ENCODE results near the gene PSEN2.
A peak's percentile ranks its signal among the peaks of the same experiment; 100 is the strongest.
"Not testable (repeated sequence)": the region's sequence is repeated elsewhere in the genome, so short reads cannot be mapped to it uniquely, and the experiment has no call there.

Gene PSEN2

DNA sequence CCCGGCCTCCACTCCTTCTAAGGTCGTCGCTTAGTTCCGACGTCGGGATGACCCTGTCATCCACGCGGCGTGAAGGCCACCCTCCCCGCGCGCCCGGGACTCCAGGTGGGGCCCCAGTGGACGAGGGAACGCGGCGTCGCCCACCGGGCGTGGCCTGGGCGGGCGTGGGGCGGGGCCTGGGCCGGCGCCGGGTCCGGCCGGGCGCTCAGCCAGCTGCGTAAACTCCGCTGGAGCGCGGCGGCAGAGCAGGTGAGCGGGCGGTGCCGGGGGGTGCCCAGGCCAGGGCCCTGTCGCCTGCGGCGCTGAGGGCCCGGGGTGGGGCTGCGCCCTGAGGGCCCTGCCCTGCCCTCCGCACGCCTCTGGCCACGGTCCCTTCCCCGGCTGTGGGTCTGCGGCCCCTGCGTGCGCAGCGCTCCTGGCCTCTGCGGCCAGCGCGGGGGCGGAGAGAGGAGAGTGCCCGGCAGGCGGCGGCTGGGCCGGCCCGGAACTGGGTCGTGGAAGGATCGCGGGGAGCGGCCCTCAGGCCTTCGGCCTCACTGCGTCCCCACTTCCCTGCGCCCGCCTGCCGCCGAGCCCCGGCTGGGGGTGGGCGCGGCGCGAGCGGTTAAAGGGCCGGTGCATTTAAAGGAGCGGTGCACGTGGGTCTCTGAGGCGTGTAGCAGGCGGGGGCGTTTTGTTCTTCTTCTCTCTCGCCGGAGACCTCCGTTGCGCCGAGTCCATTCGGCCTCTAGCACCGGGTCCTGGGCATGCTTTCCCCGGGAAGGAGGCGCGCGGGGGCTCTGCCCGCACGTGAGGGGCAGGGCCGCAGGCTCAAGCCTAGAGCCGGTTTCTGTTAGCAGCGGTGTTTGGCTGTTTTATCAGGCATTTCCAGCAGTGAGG, at the start of gene PSEN2:
TSS of gene PSEN2 (plus strand) at position 216 of the 879 bp plus-strand sequence. CDS start 11,292 bp downstream, outside the sequence.
- peak; percentile 48 for DNase-seq

DNA sequence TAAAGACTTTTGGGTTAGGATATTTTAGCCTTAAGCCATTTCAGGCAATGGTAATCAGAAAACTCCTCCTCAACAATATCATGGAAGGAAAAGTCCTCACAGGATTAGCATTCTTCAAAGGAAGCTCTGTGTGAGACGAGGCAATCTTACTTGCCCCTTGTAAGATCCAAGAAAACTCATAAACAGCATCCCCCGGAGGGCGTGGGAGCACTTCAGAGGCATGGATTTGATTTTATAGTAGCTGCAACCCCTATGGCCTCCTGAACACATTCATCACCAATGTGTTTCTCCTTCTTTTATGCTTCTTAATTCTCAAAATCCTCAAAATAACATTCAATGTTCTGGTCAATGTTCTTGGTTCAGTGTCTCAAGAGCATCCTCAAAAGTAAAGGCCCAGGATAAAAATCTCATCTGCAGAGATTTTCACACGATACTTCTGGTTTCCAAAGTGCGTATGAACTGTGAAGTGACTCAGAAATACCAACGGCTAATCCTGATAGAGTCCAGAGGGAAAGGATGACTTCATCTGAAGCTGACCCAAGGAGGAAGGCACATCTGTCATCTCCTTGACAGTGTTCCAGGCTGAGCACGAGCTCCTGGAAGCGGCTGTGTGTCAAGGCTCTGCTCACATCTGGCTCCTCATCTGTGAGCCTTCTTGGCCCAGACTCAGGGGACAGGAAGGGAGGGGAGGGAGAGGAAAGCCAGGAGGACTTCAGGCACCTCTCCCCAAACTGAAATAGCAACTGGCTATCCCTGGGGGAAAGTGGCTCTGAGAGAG, 49.3 kb upstream of the PSEN2 start:
- no peak for DNase-seq

DNA sequence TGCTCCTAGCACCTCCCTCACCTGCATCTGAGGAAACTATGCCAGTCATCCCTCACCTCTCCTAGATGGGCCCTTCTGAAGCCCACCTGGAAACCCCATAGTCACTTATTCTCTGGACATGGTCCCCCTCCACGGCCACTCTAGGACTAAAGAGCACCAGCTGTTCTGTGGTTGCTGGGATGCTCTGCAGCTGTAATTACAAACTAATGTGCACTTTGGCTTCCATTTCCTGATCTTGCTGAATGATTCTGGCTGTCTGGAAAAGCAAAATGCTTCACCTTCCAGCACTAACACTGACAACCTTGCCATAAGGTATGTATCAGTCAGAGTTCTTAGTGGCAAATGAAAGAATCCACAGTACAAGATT, 48.7 kb upstream of the PSEN2 start:
- DNase-seq: no peak

DNA sequence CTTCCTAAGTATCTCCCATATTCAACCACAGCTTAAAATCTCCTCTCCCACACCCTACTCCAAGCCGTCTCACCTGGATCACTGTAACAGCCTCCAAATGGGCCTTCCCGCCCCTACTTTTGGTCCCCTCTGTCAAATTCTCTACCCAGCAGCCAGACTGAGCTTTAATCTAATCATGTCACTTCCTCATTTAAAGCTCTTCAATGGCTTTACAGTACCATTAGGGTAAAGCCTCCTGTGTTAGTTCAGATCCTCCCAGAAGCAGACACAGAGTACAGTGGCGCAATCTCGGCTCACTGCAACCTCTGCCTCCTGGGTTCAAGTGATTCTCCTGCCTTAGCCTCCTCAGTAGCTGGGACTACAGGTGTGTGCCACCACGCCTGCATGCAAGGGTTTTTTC, 46.8 kb upstream of the PSEN2 start:
- no peak for DNase-seq

DNA sequence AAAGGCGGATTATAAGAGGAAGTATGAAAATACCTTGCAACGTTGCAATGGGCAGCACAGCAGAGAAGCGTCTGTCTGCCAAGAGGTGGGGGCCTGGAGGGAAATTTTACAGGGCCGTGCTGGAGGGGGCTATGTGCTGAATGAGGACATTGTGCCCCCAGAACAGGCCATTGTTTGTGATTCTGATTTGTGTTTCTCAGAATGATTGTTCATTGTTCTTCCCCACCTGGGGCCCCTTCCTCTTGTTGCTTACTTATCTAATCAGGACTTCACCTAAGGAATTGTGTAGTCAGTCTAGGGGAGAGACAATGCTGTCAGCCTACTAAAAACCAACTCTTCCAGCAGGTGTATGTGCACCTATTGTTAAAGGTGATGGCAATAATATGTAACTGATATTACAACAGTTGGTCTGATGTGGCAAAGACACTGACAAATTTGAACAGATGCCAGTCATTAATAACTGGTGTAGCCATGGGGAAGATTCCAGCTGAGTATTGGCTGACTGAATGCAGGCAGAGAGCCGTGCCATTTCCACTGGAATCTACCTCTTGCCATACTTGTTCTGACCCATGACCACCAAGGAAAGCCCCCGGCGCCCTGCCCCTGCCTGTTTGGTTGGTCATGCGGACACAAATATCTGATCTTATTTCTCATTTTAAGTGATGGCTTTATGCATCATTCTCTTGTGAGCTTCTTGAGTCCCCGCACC, 45.2 kb upstream of the PSEN2 start:
- no peak for DNase-seq

DNA sequence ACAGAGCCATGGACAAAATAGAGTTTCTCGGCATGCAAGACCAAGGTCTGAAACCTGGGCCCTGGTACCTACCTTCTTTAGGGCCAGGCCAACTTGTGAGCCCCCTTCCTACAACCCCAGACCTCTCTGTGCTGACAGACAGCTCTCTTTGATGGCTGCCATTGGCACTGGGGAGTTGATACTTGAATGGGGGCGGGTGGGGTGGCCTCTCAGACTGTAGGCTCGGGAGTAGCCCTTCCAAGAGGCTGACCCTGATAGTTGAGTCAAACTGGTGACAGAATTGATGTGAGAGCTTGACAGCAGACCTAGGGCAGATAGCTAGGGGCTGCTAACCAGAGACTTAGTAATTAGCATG, 44.7 kb upstream of the PSEN2 start:
- DNase-seq: no peak

DNA sequence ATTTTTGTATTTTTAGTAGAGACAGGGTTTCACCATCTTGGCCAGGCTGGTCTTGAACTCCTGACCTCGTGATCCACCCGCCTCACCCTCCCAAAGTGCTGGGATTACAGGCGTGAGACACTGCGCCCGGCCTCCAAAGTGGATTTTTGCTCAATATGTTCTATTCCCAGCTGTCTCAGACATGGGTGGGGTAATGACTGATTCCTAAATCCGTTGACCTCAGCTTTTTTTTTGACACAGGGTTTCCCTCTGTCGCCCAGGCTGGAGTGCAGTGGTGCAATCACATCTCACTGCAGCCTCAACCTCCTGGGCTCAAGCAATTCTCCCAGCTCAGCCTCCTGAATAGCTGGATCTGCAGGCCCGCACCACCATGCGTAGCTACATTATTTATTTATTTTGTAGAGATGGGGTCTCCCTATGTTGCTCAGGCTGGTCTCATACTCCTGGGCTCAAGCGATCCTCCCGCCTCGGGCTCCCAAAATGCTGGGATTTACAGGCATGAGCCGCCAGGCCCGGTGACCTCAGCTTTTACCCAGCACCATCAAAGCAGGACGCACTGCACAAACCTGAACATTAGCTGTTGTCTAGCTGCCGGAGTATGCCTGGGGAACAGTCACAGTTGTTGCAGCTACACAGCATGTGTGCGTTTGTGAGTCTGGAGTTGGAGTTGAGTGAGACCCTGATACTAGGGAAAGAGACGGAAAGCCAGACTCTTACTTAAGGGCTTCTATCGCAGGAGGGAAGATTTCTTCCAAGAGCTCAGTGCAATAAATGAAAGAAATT, 43.7 kb upstream of the PSEN2 start:
- DNase-seq: no peak

DNA sequence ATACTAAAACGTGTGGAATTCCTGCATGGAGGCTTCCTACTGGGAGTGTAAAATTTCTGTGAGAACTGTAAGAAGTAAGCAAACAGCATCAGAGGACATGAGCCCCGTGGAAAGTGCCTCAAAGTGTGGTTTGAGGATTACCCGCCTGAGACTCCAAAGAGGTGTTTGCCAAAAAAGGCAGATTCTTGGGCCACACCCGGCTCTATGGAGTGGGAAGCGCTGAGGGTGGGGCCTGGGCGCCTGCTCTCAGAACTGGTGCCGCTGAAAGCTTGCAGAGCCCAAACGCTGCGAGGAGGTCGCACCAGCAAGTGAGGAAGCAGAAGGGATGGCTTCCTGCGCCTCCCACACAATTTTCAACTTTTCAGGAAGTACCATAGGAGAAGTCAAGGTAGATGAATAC, 43.0 kb upstream of the PSEN2 start:
- peak; percentile 17 for DNase-seq

DNA sequence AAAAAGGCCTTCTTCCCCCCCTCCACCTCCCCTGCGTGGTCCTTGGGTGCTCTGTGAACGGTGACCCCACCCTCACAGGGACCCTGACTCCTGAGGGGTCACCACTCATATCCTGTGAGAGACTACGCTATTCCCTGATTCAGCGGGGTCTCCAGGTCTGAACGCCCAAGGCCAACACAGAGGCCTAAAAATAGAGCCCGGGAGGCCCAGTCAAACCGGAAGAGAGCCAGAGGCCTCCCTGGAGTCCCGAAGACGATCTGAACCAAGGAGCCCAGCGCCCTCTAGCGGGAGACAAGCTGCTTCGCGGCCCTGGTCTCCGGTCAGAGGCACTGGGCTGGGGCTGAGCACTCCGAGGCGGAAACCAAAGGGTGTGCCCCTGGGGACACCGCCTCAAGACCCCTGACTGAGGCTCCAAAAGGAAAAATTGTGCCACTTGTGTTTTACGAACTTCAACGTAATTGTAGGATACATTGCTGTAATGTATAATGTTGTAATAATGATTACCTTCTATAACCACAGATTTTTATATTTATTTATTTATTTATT, 42.4 kb upstream of the PSEN2 start:
- DNase-seq: peak; percentile 96

DNA sequence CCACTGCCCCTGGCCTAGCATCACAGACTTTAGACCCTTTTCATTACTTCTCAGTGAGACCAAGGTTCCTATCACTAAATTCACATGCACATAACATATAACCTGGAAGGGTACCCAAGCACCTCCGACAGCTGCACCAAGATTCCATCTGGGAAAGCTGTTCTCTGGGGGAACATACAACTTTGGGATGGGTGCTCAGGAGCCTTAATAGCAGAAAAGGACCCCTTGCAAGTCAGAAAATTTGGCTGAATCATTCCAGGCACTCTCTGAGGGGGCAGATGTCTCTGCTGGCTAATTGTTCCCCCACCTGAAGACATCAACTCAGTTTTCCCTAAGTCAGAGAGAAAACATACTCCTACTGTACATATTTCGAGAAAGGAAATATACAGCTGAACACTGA, 41.3 kb upstream of the PSEN2 start:
- no peak for DNase-seq

DNA sequence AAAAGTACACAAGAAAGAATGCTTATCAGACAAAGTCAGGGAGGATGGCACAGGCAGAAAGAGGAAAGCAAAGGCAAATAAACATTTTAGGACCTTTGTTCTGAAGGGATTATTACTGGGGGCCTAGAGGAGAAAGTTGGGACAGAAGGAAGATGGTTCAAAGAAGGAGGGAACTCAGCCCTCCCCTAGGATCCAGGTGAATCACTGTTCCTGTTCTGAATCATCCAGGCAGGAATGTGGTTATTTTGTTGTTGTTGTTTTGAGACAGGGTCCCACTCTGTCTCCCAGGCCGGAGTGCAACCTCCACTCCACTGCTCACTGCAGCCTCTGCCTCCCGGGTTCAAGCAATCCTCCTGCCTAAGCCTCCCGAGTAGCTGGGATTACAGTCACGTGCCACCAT, 38.5 kb upstream of the PSEN2 start:
- no peak for DNase-seq

DNA sequence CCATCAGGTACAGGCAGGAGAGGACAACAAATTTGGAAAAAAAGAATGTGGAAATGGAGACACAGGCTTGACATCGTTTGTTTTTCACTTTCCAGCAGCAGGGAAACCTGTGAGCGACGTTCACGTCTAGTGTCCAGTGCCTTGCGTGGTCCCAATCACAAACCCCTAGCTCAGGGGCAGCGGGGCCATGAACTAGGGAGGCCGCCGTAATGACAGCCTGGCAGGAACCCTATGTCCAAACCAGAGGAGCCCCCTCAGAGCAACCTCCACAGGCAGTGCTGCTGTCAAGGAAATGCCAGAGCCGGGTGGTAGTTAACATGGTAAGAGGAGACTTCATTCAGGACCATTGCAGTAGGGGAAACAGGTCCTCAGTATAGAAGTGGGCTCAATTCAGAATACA, 37.8 kb upstream of the PSEN2 start:
- DNase-seq: no peak

DNA sequence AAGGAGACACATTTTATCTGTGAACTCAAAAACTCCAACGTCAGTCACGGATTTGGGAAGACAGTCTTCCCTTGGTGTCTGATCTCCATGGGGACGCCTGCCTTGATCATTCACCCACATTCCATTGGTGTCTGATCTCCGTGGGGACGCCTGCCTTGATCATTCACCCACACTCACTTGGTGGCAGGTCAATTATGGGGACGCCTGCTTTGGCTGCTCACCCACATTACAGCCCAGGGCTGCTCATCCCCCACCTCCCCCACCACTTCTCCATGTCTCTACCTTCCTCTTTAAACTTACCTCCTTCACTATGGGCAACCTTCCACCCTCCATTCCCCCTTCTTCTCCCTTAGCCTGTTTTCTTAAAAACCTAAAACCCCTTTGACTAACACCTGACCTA, 36.2 kb upstream of the PSEN2 start:
- not testable (repeated sequence) for DNase-seq

DNA sequence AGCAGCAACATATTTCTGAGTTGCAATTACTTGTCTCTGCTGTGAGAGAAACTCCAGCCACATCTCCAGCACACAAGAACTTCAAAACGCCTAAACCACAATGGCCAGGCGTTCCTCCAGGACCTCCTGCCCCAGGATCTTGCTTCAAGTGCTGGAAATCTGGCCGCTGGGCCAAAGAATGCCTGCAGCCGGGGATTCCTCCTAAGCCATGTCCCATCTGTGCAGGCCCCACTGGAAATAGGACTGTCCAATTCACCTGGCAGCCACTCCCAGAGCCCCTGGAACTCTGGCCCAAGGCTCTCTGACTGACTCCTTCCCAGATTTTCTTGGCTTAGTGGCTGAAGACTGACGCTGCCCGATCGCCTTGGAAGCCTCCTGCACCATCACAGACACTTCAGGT, 35.0 kb upstream of the PSEN2 start:
- not testable (repeated sequence) for DNase-seq

DNA sequence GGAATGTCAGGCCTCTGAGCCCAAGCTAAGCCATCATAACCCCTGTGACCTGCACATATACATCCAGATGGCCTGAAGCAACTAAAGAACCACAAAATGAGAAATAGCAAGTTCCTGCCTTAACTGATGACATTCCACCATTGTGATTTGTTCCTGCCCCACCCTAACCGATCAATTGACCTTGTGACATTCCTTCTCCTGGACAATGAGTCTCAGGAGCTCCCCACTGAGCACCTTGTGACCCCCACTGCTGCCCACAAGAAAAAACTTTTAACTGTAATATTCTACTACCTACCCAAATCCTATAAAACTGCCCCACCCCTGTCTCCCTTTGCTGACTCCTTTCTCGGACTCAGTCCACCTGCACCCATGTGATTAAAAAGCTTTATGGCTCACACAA, 32.5 kb upstream of the PSEN2 start:
- not testable (repeated sequence) for DNase-seq

DNA sequence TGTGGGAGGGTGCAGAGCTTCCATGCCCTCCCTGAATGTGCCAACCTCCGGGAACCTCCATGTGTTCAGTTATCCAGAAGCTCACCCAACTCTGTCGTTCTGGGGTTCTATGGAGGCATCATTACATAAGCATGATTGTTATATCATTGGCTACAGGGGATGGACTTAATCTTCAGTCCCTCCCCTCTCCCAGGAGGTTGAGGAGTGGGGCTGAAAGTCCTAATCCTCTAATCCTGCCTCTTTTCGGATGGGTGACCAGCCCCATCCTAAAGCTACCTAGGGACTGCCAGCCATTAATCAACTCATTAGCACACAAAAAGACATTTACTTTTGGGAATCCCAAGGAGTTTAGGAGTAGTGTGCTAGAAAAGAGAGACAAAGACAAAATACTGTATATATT, 32.0 kb upstream of the PSEN2 start:
- DNase-seq: no peak

DNA sequence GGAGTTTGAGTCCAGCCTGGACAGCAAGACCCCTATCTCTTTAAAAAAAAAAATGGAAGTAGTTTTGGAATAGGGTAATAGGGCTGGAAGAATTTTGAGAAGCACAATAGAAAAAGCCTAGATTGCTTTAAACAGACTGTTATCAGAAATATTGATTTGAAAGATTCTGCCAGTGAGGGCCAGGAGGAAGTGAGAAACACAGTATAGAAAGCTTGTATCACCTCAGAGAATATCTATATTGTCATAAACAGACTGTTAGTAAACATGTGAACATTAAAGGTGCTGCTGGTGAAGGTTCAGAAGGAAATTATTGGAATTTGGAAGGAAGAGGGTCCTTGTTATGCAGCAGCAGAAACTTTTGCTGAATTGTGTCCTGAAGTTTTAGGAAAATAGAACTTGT, 24.8 kb upstream of the PSEN2 start:
- DNase-seq: no peak

DNA sequence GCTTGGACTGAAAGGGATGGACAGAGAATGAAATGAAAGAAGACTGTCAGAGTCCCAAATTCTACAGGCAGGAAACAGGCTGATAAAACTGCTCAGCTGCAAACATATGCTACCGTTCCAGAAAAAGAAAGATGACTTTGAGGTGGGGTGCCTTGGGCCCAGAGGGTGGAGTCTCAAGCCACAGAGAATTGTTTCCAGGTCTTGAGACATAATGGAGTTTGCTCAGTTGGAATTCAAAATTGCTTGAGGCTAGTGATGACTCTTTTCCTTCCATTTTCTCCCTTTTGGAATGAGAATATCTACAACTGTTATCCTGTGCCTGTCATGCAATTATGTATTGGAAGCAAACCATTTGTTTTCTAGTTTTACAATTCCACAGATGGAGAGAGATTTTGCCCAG, 23.6 kb upstream of the PSEN2 start:
- no peak for DNase-seq

DNA sequence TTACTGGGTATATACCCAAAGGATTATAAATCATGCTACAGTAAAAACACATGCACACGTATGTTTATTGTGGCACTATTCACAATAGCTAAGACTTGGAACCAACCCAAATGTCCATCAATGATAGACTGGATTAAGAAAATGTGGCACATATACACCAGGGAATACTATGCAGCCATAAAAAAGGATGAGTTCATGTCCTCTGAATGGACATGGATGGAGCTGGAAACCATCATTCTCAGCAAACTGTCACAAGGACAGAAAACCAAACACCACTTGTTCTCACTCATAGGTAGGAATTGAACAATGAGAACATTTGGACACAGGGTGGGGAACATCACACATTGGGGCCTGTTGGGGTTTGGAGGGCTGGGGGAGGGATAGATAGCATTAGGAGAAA, 15.9 kb upstream of the PSEN2 start:
- not testable (repeated sequence) for DNase-seq

DNA sequence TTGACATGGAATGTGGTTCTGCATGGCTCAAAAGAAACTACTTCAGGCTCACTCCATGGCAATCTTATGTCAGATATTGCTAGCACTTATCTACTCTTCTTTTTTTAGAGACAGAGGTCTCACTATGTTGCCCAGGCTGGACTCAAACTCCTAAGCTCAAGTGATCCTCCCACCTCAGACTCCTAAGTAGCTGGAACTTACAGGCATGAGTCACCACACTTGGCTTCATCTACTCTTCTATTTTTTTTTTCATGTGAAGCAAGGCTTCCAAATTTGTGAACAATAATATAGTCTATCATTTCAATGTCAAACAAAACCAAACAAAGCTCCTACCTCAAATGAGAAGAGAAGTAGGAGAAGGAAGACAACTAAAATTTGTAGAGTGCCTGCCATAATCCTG, 7.5 kb upstream of the PSEN2 start:
- DNase-seq: no peak

DNA sequence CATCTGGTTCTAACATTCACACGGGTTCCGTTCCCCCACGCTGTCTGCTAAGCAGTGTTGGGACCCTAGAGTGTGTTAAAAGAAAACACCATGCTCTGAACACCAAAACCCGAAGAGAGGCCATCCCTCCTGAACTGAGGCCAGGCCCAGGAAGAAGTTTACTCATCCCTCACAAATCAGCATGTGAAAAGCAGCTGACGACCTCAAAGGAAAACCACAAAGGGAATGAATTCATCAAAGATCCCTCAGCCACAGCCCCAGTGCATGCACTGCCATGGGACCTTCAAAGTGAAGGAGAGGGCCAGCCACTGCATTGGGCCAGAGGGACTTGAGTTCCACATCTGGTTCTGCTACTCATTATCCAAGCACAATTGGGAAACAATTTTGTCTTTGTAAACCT, 7.0 kb upstream of the PSEN2 start:
- no peak for DNase-seq

DNA sequence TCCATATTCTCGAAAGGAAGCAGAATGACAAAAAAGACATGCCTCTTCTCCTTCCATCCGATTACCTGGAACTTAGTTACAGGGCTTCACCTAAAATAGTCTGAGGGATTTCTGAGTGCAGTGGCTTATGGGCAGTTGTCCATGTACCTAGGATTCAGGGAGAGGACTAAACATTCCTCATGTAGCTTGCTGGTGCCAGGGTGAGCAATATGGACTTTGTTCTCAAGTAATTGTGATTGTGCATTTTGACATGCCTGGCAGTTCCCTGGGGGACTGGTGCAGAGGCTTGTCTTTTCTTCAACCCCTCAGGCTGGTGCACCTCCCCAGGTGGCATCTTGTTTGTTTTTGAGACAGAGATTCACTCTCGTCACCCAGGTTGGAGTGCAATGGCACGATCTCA, 6.1 kb upstream of the PSEN2 start:
- DNase-seq: no peak

DNA sequence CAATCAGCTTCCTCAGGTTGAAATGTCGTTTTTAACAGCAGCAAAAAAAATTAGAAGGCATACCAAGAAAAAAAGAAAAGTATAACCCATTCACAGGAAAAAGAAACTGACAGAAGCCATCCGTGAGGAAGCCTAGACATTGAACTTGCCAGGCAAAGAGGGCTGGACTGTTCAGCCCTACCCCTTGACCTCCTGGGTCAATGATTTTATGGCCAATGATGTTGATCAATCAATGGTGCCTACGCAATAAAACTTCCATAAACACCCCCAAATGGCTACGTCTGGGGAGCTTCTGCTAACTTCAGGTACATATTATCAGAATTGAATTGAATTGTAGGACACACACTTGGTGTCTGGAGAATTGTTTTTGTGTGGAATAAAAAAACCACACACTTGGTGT, 4.8 kb upstream of the PSEN2 start:
- no peak for DNase-seq

Data from stimulated activated CD4-positive, alpha-beta T cell treated with anti-CD3 and anti-CD28 coated beads, Interleukin-1b, Interleukin-23, amount 100 ng/mL, for 48 hours (primary cell).